DMS53 treated with DMSO at 0.1 percent for 48 hours (cell line): ENCODE measurements around the gene CASP5.
A peak's percentile ranks its signal among the peaks of the same experiment; 100 is the strongest.

ENCODE experiments used
- DNase-seq: peaks from one replicate; lab custom pipeline; 2025; ENCODE audit not compliant: unreplicated experiment; lab: John Stamatoyannopoulos, UW

Gene CASP5

GRCh38 chr11:104968355-104968855 is 54.6 kb downstream of the CASP5 start, which contains the start of gene CASP4:
TSS of gene CASP4 (minus strand) at chr11:104968574. CDS start at chr11:104968525, 49 bp downstream.
- DNase-seq = peak; percentile 39

- DNase-seq = no peak
Measured at GRCh38 chr11:104967534-104968354, 55.2 kb downstream of the CASP5 start.

GRCh38 chr11:104965735-104966134 is 57.2 kb downstream of the CASP5 start:
- DNase-seq = no peak

- DNase-seq = no peak
Measured at GRCh38 chr11:104964247-104964646, 58.7 kb downstream of the CASP5 start.

GRCh38 chr11:104962852-104963251 is 60.1 kb downstream of the CASP5 start:
- DNase-seq = no peak

- DNase-seq = no peak
Measured at GRCh38 chr11:104957280-104957679, 65.7 kb downstream of the CASP5 start.

- DNase-seq = no peak
Measured at GRCh38 chr11:104956528-104956927, 66.4 kb downstream of the CASP5 start.

GRCh38 chr11:104946907-104947306 is 76.1 kb downstream of the CASP5 start:
- peak; percentile 25 for DNase-seq
